GM12873 (cell line): ENCODE data around the gene UBE3A.

Experiments
- TF ChIP-seq, protein P1 (sequence below): IDR thresholded peaks from 2 replicates; pipeline ENCODE4 v1.5.1; 2012; ENCODE audit warnings: low read depth, mild to moderate bottlenecking, moderate library complexity, low read length, control low read depth; ENCODE audit not compliant: insufficient read depth; ENCODE audit errors: missing control alignments

The UBE3A gene

DNA sequence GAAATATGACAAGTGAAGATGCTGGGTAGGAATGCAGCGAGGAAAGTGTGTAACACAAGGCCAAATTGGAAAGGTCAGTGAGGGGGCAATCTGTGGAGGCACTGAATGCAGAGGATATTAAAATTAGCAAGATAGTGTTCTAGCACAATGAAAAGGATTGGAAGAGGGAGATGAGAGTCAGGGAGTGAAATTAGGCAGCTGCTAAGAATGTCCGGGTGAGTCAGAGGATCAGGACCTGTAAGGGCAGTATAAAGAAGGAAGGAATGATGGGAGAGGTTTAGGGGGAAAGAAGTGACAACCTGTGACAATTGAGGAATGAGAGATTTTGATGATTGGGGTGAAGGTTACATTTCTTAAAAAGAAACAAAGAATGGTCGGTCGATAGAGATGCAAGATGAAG is 103.5 kb downstream of the UBE3A start:
- TF ChIP-seq, protein P1, sequence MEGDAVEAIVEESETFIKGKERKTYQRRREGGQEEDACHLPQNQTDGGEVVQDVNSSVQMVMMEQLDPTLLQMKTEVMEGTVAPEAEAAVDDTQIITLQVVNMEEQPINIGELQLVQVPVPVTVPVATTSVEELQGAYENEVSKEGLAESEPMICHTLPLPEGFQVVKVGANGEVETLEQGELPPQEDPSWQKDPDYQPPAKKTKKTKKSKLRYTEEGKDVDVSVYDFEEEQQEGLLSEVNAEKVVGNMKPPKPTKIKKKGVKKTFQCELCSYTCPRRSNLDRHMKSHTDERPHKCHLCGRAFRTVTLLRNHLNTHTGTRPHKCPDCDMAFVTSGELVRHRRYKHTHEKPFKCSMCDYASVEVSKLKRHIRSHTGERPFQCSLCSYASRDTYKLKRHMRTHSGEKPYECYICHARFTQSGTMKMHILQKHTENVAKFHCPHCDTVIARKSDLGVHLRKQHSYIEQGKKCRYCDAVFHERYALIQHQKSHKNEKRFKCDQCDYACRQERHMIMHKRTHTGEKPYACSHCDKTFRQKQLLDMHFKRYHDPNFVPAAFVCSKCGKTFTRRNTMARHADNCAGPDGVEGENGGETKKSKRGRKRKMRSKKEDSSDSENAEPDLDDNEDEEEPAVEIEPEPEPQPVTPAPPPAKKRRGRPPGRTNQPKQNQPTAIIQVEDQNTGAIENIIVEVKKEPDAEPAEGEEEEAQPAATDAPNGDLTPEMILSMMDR = no peak

DNA sequence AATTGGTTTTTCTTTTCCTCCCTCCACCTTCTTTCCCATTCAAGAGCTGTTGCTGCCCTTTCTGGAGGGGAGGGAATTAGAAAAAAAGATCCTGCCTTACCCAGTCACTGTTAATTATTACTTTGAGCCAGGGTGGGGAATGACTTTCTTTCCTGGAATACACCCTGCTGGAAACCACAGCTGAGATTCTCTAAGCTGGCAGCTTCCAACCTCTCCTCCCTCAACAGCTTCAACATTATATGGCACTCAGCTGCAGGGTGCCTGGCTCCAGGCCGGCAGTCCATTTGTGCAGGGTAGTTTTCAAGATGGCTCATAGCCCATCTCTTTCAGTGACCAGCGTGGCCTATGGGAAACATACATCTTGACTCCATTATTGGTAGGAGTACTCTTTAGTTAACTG is 105.8 kb downstream of the UBE3A start:
- TF ChIP-seq, protein P1 = no peak

DNA sequence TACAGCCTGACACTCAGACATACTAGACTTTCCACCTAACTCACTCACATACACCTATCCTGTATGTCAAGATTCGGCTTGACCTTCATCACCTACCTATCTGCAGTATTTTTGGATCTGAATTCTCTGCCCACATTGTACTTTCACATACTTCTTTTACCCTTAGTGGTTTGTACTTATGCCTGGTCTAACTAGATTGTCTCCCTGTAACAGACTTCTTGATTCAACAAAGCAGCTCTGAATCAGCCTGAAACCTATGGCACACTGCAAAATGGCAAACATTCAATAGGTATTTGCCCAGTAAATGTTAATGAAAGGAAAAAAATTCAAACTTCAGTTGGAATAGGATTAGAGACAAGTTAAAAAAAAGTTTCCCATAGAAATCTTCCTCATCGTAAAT is 106.5 kb downstream of the UBE3A start:
- TF ChIP-seq, protein P1 = no peak

DNA sequence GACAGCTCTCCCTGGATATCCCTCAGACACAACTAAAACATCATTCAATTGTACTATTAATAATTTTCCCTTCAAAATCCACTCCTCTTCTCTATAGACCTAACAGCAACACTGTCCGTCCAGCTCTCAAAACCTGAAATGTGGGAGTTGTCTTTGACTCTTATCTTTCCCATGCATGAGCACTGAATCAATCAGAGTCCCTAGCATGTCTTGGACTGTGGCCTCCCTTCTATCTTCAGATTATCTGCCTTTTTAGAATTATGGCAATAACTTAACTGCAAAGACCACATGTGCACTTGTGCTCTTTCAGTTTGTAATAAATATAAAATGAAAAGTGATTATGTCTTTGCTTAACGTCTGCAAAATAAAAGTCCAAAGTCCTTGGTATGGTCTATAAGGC is 107.0 kb downstream of the UBE3A start:
- TF ChIP-seq, protein P1 = no peak

DNA sequence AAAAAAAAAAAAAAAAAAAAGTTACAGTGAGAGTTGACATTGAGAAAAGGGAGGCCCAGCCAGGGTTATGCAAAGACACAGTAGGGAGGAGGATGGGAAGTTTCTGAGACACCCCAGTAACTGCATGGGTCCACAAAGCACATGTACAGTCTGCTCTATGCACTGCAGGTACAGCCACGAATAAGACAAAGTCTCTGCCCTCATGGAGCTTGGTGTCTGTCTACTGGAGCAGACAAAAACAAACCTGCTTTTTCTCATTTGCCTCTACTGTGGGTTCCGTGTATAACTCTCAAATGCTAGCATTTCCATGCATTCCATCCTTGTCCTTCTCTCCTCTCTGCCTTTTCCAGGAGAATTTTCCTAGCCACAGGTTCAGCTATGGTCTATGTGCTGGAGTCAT is 107.4 kb downstream of the UBE3A start:
- TF ChIP-seq, protein P1 = no peak

DNA sequence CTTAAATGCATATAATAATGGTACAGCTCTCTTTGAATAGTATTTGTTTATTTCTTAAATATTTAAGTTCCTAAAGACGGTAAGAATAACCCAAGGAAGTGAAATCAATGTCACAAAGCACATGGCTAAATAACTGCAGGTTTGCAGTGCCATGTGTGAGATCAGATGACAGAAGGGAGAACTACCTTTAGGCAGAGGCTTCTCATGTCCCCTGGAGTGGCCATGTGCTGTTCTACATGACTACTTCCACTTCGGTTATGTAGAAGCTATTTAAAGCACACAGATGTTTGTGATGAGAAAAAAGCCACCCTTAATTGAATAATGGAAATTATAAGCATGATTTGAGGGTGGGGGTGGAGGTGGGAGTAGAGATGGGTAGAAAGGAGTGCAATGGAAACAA is 109.1 kb downstream of the UBE3A start:
- TF ChIP-seq, protein P1 = no peak

DNA sequence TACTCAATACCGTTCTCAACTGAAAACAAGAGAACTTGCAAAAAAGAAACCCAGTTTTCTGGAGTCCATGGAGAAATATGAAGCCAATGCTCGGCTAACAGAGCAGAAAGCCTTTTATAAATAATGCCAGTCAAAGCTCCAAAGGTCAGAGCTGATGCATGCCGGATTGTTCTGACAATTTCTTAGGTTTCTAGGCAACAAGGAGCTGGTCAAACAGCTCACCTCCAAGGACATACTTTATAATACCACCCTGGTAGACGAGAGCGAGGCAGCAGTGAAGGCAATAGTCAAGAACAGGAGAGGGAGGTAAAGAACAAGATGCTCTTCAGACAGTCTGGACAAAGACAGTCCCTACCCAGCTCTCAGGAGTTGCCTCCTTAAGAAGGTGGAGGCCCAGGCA is 111.1 kb downstream of the UBE3A start:
- TF ChIP-seq, protein P1 = no peak
